ENCODE results near the gene SMYD2.

GRCh38 chr1:214248311-214249085 lies 32.5 kb upstream of the SMYD2 start:
- TF ChIP-seq POLR2AphosphoS5 (IDR thresholded peaks at IDR 0.05; ENCODE audit: low read depth, low read length) (no peak), CTCF (IDR thresholded peaks at IDR 0.05 in 2 of 3, conservative IDR thresholded peaks at IDR 0.05 in 1 of 3; ENCODE audit: borderline replicate concordance in 1 of 3, insufficient read depth in 1 of 3, low read depth in 2 of 3, low read length in 2 of 3) (no peak), EZH2 (IDR thresholded peaks at IDR 0.05) (no peak), EZH2phosphoT487 (IDR thresholded peaks at IDR 0.05; ENCODE audit: borderline replicate concordance) (no peak), MAX (IDR thresholded peaks at IDR 0.05) (no peak), RAD21 (IDR thresholded peaks at IDR 0.05; ENCODE audit: low read depth) (no peak), POLR2A (IDR thresholded peaks at IDR 0.05; ENCODE audit: borderline replicate concordance, extremely low read depth, insufficient read depth, insufficient read length) (no peak), REST (IDR thresholded peaks at IDR 0.05; ENCODE audit: low read depth) (no peak), ZBTB33 (IDR thresholded peaks at IDR 0.05; ENCODE audit: extremely low read depth, insufficient replicate concordance, low read length) (no peak), SRF (IDR thresholded peaks at IDR 0.05; ENCODE audit: low read depth) (no peak)
